GM12892 (cell line): ENCODE measurements around the gene OTOP1.
"Not testable (repeated sequence)": the region's sequence is repeated elsewhere in the genome, so short reads cannot be mapped to it uniquely, and the experiment has no call there.

Experiments
- DNase-seq: peaks from one replicate; pipeline ENCODE4 v3.0.0; 2011; ENCODE audit not compliant: insufficient read length
- FAIRE-seq: peaks from 2 replicates; lab custom pipeline; 2011; peaks lifted over from hg19 to GRCh38; lab: Jason Lieb, UNC
- POLR2A ChIP-seq: IDR thresholded peaks from 2 replicates; pipeline ENCODE4 v1.6.1; 2011; ENCODE audit warnings: low read depth, low read length, control low read depth
- POLR2AphosphoS5 ChIP-seq: IDR thresholded peaks from 2 replicates; pipeline ENCODE4 v1.6.1; 2011; ENCODE audit warnings: low read depth, low read length, control low read depth
- TAF1 ChIP-seq: IDR thresholded peaks from 2 replicates; pipeline ENCODE4 v1.6.1; 2011; ENCODE audit warnings: low read depth, mild to moderate bottlenecking, control low read depth, low read length, borderline replicate concordance

Gene OTOP1

GRCh38 chr4:4227510-4228355 lies 1.0 kb upstream of the OTOP1 start:
- TF ChIP-seq POLR2A (no peak), TAF1 (no peak), POLR2AphosphoS5 (no peak)
- FAIRE-seq (no peak), DNase-seq (no peak)

GRCh38 chr4:4225915-4226605 lies 669 bp downstream of the OTOP1 start:
- no peak for TF ChIP-seq POLR2A
- TF ChIP-seq TAF1 = no peak
- no peak for TF ChIP-seq POLR2AphosphoS5
- DNase-seq = no peak
- FAIRE-seq = no peak

GRCh38 chr4:4217113-4217512 lies 9.6 kb downstream of the OTOP1 start:
- no peak for TF ChIP-seq TAF1
- TF ChIP-seq POLR2AphosphoS5 = no peak
- TF ChIP-seq POLR2A = no peak
- DNase-seq (no peak), FAIRE-seq (no peak)

GRCh38 chr4:4216648-4217047 lies 10.1 kb downstream of the OTOP1 start:
- no peak for DNase-seq
- TF ChIP-seq POLR2AphosphoS5 (no peak), TAF1 (no peak), POLR2A (no peak)
- no peak for FAIRE-seq

GRCh38 chr4:4213674-4214073 lies 13.1 kb downstream of the OTOP1 start:
- FAIRE-seq, DNase-seq: not testable (repeated sequence)

- DNase-seq (no peak), FAIRE-seq (no peak)
- TF ChIP-seq POLR2A (no peak), POLR2AphosphoS5 (no peak), TAF1 (no peak)
Measured at GRCh38 chr4:4206204-4206603, 20.5 kb downstream of the OTOP1 start.

GRCh38 chr4:4204401-4204745 lies 22.4 kb downstream of the OTOP1 start:
- DNase-seq (no peak), FAIRE-seq (no peak)
- TF ChIP-seq POLR2AphosphoS5 = no peak
- no peak for TF ChIP-seq TAF1
- TF ChIP-seq POLR2A = no peak

- TF ChIP-seq TAF1 = no peak
- no peak for TF ChIP-seq POLR2A
- no peak for TF ChIP-seq POLR2AphosphoS5
- FAIRE-seq (no peak), DNase-seq (no peak)
Measured at GRCh38 chr4:4203688-4204400, 22.9 kb downstream of the OTOP1 start.

- TF ChIP-seq TAF1 = no peak
- TF ChIP-seq POLR2AphosphoS5 = no peak
- TF ChIP-seq POLR2A = no peak
- no peak for DNase-seq
- FAIRE-seq = no peak
Measured at GRCh38 chr4:4202510-4202909, 24.2 kb downstream of the OTOP1 start.

GRCh38 chr4:4200624-4201023 lies 26.1 kb downstream of the OTOP1 start:
- FAIRE-seq (no peak), DNase-seq (no peak)
- TF ChIP-seq POLR2A (no peak), POLR2AphosphoS5 (no peak), TAF1 (no peak)

GRCh38 chr4:4195354-4195753 lies 31.4 kb downstream of the OTOP1 start:
- no peak for TF ChIP-seq POLR2AphosphoS5
- TF ChIP-seq TAF1 = no peak
- no peak for TF ChIP-seq POLR2A
- FAIRE-seq (no peak), DNase-seq (no peak)

- not testable (repeated sequence) for FAIRE-seq, DNase-seq
Measured at GRCh38 chr4:4188557-4188956, 38.2 kb downstream of the OTOP1 start.
